RWPE2 (cell line): ENCODE measurements around the gene PIP5K1B.

Experiments
- ATAC-seq: fragments of 200-7000 bp; cut with Tn5 transposase; 3 replicates; pipeline ENCODE4 v1.9.1; 2021; ENCODE audit warnings: low read depth
- DNase-seq: peaks from one replicate; pipeline ENCODE4 v3.0.0-alpha.2; 2020; ENCODE audit warnings: low spot score
- H3K27ac ChIP-seq: fragments of 450-650 bp; 2 replicates; pipeline ENCODE4 v1.5.1; 2017; ENCODE audit warnings: mild to moderate bottlenecking; ENCODE audit not compliant: poor library complexity, severe bottlenecking
- H3K27me3 ChIP-seq: fragments of 250-450 bp; sonication (Bioruptor Pico); 2 replicates; pipeline ENCODE4 v1.5.1; 2021; ENCODE audit warnings: mild to moderate bottlenecking, moderate library complexity; ENCODE audit not compliant: insufficient read depth, poor library complexity, severe bottlenecking
- H3K36me3 ChIP-seq: fragments of 250-450 bp; sonication (Bioruptor Pico); 2 replicates; pipeline ENCODE4 v1.5.1; 2020; ENCODE audit warnings: low read depth, mild to moderate bottlenecking, moderate library complexity
- H3K4me1 ChIP-seq: fragments of 250-450 bp; sonication (Bioruptor Pico); 2 replicates; pipeline ENCODE4 v1.5.1; 2021; ENCODE audit warnings: mild to moderate bottlenecking, moderate library complexity; ENCODE audit not compliant: insufficient read depth, poor library complexity, severe bottlenecking
- H3K4me3 ChIP-seq: fragments of 250-450 bp; sonication (Bioruptor Pico); 2 replicates; pipeline ENCODE4 v1.5.1; 2021; ENCODE audit warnings: mild to moderate bottlenecking, moderate library complexity; ENCODE audit not compliant: severe bottlenecking
- H3K9me3 ChIP-seq: fragments of 250-450 bp; sonication (Bioruptor Pico); 2 replicates; pipeline ENCODE4 v1.5.1; 2021; ENCODE audit warnings: mild to moderate bottlenecking, moderate library complexity; ENCODE audit not compliant: severe bottlenecking
- TF ChIP-seq, protein P1 (sequence below): fragments of 450-650 bp; IDR thresholded peaks from one replicate; pipeline ENCODE4 v1.5.1; 2017; ENCODE audit warnings: mild to moderate bottlenecking, moderate library complexity; ENCODE audit not compliant: poor library complexity, severe bottlenecking

Gene PIP5K1B

DNA sequence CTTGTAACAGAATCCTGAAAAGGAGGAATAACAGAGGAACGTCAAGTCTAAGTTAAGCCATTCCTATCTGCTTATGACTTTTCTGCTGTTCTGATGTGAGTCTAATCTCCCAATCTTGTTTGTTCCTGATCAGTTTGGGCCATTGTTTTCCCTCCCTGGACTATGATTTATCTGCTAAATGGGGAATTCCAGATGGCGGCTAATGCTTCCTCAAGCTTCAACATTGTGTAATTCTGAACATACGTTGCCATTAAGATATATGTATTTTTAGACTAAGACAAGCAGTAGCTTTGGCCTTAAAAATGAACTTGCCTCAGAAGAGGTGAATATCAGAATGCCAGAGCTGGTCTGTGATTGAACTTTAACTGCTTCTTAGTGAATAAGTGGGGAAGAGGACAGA lies 166.2 kb downstream of the PIP5K1B start:
- no peaks in the 10 kb centered on the region for H3K4me1 ChIP-seq
- H3K4me3 ChIP-seq = no peak overlapping the region
- H3K9me3 ChIP-seq = no peaks in the 10 kb centered on the region
- no peaks in the 10 kb centered on the region for H3K36me3 ChIP-seq
- TF ChIP-seq, protein P1, sequence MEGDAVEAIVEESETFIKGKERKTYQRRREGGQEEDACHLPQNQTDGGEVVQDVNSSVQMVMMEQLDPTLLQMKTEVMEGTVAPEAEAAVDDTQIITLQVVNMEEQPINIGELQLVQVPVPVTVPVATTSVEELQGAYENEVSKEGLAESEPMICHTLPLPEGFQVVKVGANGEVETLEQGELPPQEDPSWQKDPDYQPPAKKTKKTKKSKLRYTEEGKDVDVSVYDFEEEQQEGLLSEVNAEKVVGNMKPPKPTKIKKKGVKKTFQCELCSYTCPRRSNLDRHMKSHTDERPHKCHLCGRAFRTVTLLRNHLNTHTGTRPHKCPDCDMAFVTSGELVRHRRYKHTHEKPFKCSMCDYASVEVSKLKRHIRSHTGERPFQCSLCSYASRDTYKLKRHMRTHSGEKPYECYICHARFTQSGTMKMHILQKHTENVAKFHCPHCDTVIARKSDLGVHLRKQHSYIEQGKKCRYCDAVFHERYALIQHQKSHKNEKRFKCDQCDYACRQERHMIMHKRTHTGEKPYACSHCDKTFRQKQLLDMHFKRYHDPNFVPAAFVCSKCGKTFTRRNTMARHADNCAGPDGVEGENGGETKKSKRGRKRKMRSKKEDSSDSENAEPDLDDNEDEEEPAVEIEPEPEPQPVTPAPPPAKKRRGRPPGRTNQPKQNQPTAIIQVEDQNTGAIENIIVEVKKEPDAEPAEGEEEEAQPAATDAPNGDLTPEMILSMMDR = no peak
- no peak overlapping the region for H3K27ac ChIP-seq
- DNase-seq = no peak
- peaks cover 3% of the 10 kb centered on the region for H3K27me3 ChIP-seq
- no peak for ATAC-seq

DNA sequence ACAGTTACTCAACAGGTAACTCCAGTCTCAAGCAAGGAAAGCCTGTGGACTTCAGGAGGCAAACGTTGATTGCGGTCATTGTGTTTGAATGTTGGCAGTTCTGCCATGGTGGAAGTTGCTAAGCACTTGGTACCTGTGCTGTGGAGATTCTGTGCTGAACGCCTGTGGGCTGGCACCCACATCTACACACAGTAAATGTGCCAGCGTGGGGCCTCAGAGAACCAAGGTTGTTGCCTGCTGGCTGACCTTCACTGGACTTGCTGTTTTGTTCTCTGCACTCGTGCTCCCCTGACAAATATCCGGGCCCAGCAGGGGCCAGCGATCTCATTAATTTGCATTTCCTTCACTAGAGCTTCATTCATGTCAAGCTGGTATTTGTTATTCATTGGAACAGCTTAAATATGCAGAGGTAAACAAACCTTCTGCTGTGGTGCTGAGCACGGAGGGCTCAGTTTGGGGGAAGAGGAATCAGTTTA lies 167.0 kb downstream of the PIP5K1B start:
- no peaks in the 10 kb centered on the region for H3K4me1 ChIP-seq
- ATAC-seq = no peak
- H3K4me3 ChIP-seq = no peak overlapping the region
- DNase-seq = no peak
- H3K36me3 ChIP-seq = no peaks in the 10 kb centered on the region
- H3K9me3 ChIP-seq = no peaks in the 10 kb centered on the region
- no peak overlapping the region for H3K27ac ChIP-seq
- TF ChIP-seq, protein P1 = no peak
- H3K27me3 ChIP-seq = peaks cover 3% of the 10 kb centered on the region

DNA sequence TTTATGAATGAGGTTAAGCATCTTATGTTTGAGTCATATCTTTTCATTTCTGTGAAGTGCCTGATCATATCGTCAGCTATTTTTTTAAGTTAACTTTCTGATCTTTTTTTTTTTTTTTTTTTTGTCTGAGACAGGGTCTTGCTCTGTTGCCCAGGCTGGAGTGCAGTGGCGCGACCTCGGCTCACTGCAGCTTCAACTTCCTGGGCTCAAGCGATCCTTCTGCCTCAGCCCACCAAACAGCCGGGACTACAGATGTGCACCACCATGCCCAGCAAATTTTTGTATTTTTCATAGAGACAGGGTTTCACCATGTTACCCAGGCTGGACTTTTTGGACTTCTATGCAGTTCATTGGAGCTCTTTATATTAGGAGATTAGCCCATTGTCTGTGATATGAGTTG lies 168.1 kb downstream of the PIP5K1B start:
- DNase-seq (no peak), ATAC-seq (no peak)
- Histone ChIP-seq H3K27ac (no peak overlapping the region), H3K4me3 (no peak overlapping the region), H3K27me3 (peaks cover 3% of the 10 kb centered on the region), H3K4me1 (no peaks in the 10 kb centered on the region), H3K36me3 (no peaks in the 10 kb centered on the region), H3K9me3 (no peaks in the 10 kb centered on the region)
- TF ChIP-seq, protein P1 = no peak

DNA sequence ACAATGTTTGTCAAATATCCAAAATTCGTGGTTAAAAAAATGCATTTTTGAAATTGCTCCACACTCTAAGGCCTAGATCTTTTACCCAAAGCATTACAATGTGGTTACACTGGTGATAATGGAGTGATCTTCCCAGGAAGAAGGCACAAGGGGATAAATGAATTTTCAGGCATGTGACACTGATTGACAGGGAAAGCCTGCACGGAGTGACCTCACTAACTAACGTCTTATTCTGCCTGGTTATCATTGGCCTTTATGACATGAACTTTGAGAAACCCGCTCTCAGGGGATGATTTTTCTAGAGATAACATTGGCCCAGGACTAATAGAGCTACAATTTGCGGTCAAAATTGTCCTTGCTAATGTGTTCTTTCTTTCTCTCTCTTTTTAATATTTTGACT lies 171.2 kb downstream of the PIP5K1B start:
- Histone ChIP-seq H3K4me1 (no peaks in the 10 kb centered on the region), H3K27ac (no peak overlapping the region), H3K36me3 (no peaks in the 10 kb centered on the region), H3K4me3 (no peak overlapping the region), H3K9me3 (no peaks in the 10 kb centered on the region), H3K27me3 (peaks cover 3% of the 10 kb centered on the region)
- DNase-seq = no peak
- no peak for ATAC-seq
- TF ChIP-seq, protein P1 = no peak

DNA sequence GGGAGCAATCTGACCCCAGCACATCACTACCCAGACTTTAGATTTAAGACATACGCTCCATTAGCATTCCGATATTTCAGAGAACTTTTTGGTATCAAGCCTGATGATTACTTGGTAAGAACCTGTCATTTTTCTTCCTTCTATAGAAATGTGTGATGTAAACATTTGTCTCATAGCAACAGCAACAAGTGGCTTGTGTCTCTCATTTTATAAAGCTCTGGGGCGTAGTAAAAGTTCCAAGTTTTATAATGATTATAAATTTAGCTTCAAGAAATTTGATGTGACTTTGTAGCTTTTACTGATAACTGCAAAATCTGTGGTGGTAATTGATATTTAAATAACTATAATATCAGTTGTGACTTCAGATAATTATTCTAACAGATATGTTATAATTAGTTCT lies 171.6 kb downstream of the PIP5K1B start:
- Histone ChIP-seq H3K27me3 (peaks cover 3% of the 10 kb centered on the region), H3K27ac (no peak overlapping the region), H3K36me3 (no peaks in the 10 kb centered on the region), H3K4me3 (no peak overlapping the region), H3K9me3 (no peaks in the 10 kb centered on the region), H3K4me1 (no peaks in the 10 kb centered on the region)
- TF ChIP-seq, protein P1 = no peak
- DNase-seq (no peak), ATAC-seq (no peak)
